IPS-18c (cell line): ENCODE measurements around the gene FAM222A.

Experiments used
- H3K4me3 ChIP-seq: 2 replicates; pipeline ENCODE4 v1.7.0; 2013; ENCODE audit warnings: low read depth, mild to moderate bottlenecking, low read length, moderate library complexity; ENCODE audit not compliant: insufficient read depth
- H3K9me3 ChIP-seq: one replicate; pipeline ENCODE4 v1.6.1; 2013; ENCODE audit warnings: mild to moderate bottlenecking, low read length, moderate library complexity; ENCODE audit not compliant: control insufficient read depth, insufficient read depth

Gene FAM222A

GRCh38 chr12:109759595-109759994, 46.0 kb downstream of the FAM222A start:
- Histone ChIP-seq H3K4me3 (no peak overlapping the region), H3K9me3 (no peaks in the 10 kb centered on the region)

- H3K9me3 ChIP-seq: no peaks in the 10 kb centered on the region
- H3K4me3 ChIP-seq: no peak overlapping the region
Observed at GRCh38 chr12:109760031-109760929, 46.7 kb downstream of the FAM222A start.

GRCh38 chr12:109760930-109761921, 47.6 kb downstream of the FAM222A start:
- H3K4me3 ChIP-seq: no peak overlapping the region

GRCh38 chr12:109762071-109762672, 48.5 kb downstream of the FAM222A start:
- H3K9me3 ChIP-seq: no peaks in the 10 kb centered on the region

More at GRCh38 chr12:109760930-109761921, 47.6 kb downstream of the FAM222A start:
- no peaks in the 10 kb centered on the region for H3K9me3 ChIP-seq

GRCh38 chr12:109762673-109763191, 49.1 kb downstream of the FAM222A start:
- H3K4me3 ChIP-seq: no peak overlapping the region
- H3K9me3 ChIP-seq: no peaks in the 10 kb centered on the region

More at GRCh38 chr12:109762071-109762672, 48.5 kb downstream of the FAM222A start:
- H3K4me3 ChIP-seq: no peak overlapping the region

GRCh38 chr12:109763201-109763841, 49.7 kb downstream of the FAM222A start:
- Histone ChIP-seq H3K9me3 (no peaks in the 10 kb centered on the region), H3K4me3 (no peak overlapping the region)

GRCh38 chr12:109764123-109764522, 50.5 kb downstream of the FAM222A start:
- no peak overlapping the region for H3K4me3 ChIP-seq

GRCh38 chr12:109764776-109765445, 51.3 kb downstream of the FAM222A start:
- Histone ChIP-seq H3K9me3 (no peaks in the 10 kb centered on the region), H3K4me3 (no peak overlapping the region)

More at GRCh38 chr12:109764123-109764522, 50.5 kb downstream of the FAM222A start:
- no peaks in the 10 kb centered on the region for H3K9me3 ChIP-seq

- Histone ChIP-seq H3K4me3 (no peak overlapping the region), H3K9me3 (no peaks in the 10 kb centered on the region)
Observed at GRCh38 chr12:109765446-109765810, 51.8 kb downstream of the FAM222A start.

GRCh38 chr12:109766251-109766778, 52.7 kb downstream of the FAM222A start:
- H3K4me3 ChIP-seq: no peak overlapping the region
- no peaks in the 10 kb centered on the region for H3K9me3 ChIP-seq

GRCh38 chr12:109767456-109767855, 53.8 kb downstream of the FAM222A start:
- H3K9me3 ChIP-seq: no peaks in the 10 kb centered on the region
- H3K4me3 ChIP-seq: no peak overlapping the region

GRCh38 chr12:109767991-109768900, 54.6 kb downstream of the FAM222A start:
- H3K9me3 ChIP-seq: no peaks in the 10 kb centered on the region
- H3K4me3 ChIP-seq: no peak overlapping the region

GRCh38 chr12:109768901-109769670, 55.5 kb downstream of the FAM222A start:
- Histone ChIP-seq H3K4me3 (no peak overlapping the region), H3K9me3 (no peaks in the 10 kb centered on the region)

- H3K4me3 ChIP-seq: no peak overlapping the region
- H3K9me3 ChIP-seq: no peaks in the 10 kb centered on the region
Observed at GRCh38 chr12:109770104-109770860, 56.7 kb downstream of the FAM222A start.
